ENCODE measurements around the gene PPARA. TPM values are rescaled to one million over a fixed set of nuclear protein-coding genes. Genes with fewer than 3 reads are reported as not detected.
A peak's percentile ranks its signal among the peaks of the same experiment; 100 is the strongest.
"Not testable (repeated sequence)": the region's sequence is repeated elsewhere in the genome, so short reads cannot be mapped to it uniquely, and the experiment has no call there.

Gene PPARA
- total RNA-seq, 1 experiment from 2014 or later: 10.7 TPM

DNA sequence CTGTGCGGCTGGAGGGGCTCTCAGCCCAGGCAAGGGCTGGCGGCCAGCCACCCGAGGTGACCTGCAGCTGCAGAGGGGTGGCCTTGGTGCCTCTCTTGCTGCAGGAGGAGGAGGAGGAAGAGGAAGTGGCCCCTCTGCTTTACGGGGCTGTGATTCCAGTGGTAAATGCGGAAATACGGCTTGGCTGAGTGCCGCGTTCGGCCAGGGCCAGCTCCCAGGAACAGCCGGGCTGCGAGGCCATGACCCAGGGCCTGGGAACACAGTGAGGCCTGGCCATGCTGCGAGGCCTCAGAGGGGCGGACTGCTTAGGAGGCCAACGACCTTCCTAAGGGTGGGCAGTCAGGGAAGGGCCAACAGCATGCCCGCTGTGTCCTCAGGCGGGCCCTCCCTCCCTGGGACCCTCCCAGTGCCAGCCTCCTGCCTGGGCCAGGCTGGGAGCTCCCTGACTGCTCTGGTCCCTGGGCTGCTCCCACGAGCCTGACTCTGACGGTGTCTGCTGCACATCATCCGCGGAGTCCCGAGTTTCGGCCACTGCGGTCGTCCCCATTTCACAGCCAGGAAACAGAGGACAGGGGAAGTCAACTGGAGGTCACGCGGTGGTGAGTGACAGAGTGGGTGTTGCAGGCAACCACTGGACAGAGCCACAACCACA, 20.8 kb upstream of the PPARA start:
- TF ChIP-seq, protein P1, sequence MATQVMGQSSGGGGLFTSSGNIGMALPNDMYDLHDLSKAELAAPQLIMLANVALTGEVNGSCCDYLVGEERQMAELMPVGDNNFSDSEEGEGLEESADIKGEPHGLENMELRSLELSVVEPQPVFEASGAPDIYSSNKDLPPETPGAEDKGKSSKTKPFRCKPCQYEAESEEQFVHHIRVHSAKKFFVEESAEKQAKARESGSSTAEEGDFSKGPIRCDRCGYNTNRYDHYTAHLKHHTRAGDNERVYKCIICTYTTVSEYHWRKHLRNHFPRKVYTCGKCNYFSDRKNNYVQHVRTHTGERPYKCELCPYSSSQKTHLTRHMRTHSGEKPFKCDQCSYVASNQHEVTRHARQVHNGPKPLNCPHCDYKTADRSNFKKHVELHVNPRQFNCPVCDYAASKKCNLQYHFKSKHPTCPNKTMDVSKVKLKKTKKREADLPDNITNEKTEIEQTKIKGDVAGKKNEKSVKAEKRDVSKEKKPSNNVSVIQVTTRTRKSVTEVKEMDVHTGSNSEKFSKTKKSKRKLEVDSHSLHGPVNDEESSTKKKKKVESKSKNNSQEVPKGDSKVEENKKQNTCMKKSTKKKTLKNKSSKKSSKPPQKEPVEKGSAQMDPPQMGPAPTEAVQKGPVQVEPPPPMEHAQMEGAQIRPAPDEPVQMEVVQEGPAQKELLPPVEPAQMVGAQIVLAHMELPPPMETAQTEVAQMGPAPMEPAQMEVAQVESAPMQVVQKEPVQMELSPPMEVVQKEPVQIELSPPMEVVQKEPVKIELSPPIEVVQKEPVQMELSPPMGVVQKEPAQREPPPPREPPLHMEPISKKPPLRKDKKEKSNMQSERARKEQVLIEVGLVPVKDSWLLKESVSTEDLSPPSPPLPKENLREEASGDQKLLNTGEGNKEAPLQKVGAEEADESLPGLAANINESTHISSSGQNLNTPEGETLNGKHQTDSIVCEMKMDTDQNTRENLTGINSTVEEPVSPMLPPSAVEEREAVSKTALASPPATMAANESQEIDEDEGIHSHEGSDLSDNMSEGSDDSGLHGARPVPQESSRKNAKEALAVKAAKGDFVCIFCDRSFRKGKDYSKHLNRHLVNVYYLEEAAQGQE (IDR thresholded peaks at IDR 0.05; ENCODE audit: insufficient read depth in 1 of 2, low read depth in 2 of 2, low read length in 1 of 2): no peak
- TF ChIP-seq, protein P2, sequence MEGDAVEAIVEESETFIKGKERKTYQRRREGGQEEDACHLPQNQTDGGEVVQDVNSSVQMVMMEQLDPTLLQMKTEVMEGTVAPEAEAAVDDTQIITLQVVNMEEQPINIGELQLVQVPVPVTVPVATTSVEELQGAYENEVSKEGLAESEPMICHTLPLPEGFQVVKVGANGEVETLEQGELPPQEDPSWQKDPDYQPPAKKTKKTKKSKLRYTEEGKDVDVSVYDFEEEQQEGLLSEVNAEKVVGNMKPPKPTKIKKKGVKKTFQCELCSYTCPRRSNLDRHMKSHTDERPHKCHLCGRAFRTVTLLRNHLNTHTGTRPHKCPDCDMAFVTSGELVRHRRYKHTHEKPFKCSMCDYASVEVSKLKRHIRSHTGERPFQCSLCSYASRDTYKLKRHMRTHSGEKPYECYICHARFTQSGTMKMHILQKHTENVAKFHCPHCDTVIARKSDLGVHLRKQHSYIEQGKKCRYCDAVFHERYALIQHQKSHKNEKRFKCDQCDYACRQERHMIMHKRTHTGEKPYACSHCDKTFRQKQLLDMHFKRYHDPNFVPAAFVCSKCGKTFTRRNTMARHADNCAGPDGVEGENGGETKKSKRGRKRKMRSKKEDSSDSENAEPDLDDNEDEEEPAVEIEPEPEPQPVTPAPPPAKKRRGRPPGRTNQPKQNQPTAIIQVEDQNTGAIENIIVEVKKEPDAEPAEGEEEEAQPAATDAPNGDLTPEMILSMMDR (IDR thresholded peaks at IDR 0.05): no peak
- CTCF ChIA-PET: no interaction called here
- Histone ChIP-seq H3K27ac (ENCODE audit: low read length) (no peak overlapping the region), H3K4me3 (ENCODE audit: low read depth in 2 of 2, low read length in 2 of 2) (no peak overlapping the region), H3K9me3 (ENCODE audit: control insufficient read depth, insufficient read depth, low read depth, low read length) (no peaks in the 10 kb centered on the region), H3K4me1 (ENCODE audit: control insufficient read depth, insufficient read depth, low read length) (no peaks in the 10 kb centered on the region), H3K27me3 (ENCODE audit: control insufficient read depth, insufficient read depth, low read length) (no peaks in the 10 kb centered on the region), H3K36me3 (ENCODE audit: control insufficient read depth, insufficient read depth, low read length) (no peaks in the 10 kb centered on the region)
- in situ Hi-C loops (cut with HindIII; ENCODE audit: low pct_unique_long_range_greater_than_20kb, low sequenced_read_pairs): no loop called here
- intact Hi-C loops (cut with micrococcal nuclease; ENCODE audit: unreplicated experiment): no loop called here
- no peak for ATAC-seq
- no peak for DNase-seq (ENCODE audit: low read depth, low spot score)
- POLR2A ChIA-PET: no interaction called here
- no TSS peak for BruUV-seq (replicated peaks)

DNA sequence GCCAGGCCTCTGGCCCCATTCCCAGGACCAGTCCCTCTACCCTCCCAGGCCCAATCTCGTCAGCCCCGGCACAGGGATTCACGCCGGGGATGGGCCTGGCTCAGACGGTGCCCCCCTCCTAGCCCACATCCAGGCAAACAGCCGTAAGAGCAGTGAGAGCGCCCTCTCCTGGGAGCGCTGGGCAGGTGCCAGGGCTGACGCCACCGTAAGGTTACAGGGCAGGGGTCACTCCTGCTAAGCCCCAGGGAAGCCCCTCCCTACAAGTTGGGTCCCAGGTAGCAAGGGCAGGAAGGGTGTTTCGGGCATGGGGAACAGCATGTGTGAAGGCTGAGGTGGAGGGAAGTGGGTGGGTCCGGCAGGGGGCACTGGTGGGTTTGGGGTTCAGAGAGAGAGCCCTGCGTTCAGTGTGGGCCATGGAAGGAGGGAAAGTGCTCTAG, 19.2 kb upstream of the PPARA start:
- Histone ChIP-seq H3K27me3 (ENCODE audit: control insufficient read depth, insufficient read depth, low read length) (no peaks in the 10 kb centered on the region), H3K36me3 (ENCODE audit: control insufficient read depth, insufficient read depth, low read length) (no peaks in the 10 kb centered on the region), H3K4me1 (ENCODE audit: control insufficient read depth, insufficient read depth, low read length) (no peaks in the 10 kb centered on the region), H3K4me3 (ENCODE audit: low read depth in 2 of 2, low read length in 2 of 2) (no peak overlapping the region), H3K9me3 (ENCODE audit: control insufficient read depth, insufficient read depth, low read depth, low read length) (no peaks in the 10 kb centered on the region), H3K27ac (ENCODE audit: low read length) (no peak overlapping the region)
- ChIA-PET POLR2A (no interaction called here), CTCF (interaction anchor here (0.6 to 0.7 kb wide), 2 partner anchors 8 to 631 kb away, joined by 3 to 6 read pairs; no protein-coding TSS in a partner anchor)
- ATAC-seq: no peak
- intact Hi-C loops (cut with micrococcal nuclease; ENCODE audit: unreplicated experiment) (no loop called here), in situ Hi-C loops (cut with HindIII; ENCODE audit: low pct_unique_long_range_greater_than_20kb, low sequenced_read_pairs) (no loop called here)
- BruUV-seq (replicated peaks): no TSS peak
- no peak for DNase-seq (ENCODE audit: low read depth, low spot score)
- no peak for TF ChIP-seq POLR2AphosphoS5 (IDR thresholded peaks at IDR 0.05; ENCODE audit: low read depth, low read length)
- TF ChIP-seq, protein P2 (IDR thresholded peaks at IDR 0.05): peak; percentile 78
- no peak for TF ChIP-seq SIN3A (IDR thresholded peaks at IDR 0.05; ENCODE audit: borderline replicate concordance, insufficient read depth, low read depth, low read length)
- TF ChIP-seq, protein P1 (IDR thresholded peaks at IDR 0.05; ENCODE audit: insufficient read depth in 1 of 2, low read depth in 2 of 2, low read length in 1 of 2): no peak

DNA sequence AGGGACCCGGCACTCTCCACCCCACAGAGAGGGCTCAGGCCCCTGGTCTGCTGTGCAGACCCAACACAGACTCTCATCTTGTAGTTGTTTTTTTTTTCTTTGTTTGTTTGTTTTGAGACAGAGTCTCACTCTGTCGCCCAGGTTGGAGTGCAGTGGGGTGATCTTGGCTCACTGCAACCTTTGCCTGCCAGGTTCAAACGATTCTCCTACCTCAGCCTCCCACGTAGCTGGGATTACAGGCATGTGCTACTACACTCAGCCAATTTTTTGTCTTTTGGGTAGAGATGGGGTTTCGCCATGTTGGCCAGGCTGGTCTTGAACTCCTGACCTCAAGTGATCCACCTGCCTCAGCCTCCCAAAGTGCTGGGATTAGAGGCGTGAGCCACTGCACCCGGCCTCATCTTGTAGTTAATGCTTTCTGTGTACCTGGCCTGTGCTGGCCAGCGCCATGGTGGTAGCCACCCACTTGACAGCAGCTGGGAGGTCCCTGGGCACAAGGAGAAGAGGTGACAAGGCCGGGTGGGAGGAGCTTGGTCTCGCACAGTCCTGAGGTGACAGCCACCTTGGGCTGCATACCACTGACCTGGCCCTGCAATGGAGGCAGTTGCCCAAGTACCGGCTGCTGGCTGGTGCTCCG, 18.0 kb upstream of the PPARA start:
- intact Hi-C loops (cut with micrococcal nuclease; ENCODE audit: unreplicated experiment); H3K9me3 ChIP-seq (ENCODE audit: control insufficient read depth, insufficient read depth, low read depth, low read length); CTCF ChIA-PET; ATAC-seq; BruUV-seq (replicated peaks); DNase-seq (ENCODE audit: low read depth, low spot score); H3K27ac ChIP-seq (ENCODE audit: low read length); in situ Hi-C loops (cut with HindIII; ENCODE audit: low pct_unique_long_range_greater_than_20kb, low sequenced_read_pairs); H3K4me3 ChIP-seq (ENCODE audit: low read depth in 2 of 2, low read length in 2 of 2); H3K36me3 ChIP-seq (ENCODE audit: control insufficient read depth, insufficient read depth, low read length); H3K4me1 ChIP-seq (ENCODE audit: control insufficient read depth, insufficient read depth, low read length); H3K27me3 ChIP-seq (ENCODE audit: control insufficient read depth, insufficient read depth, low read length): not testable (repeated sequence)
- POLR2A ChIA-PET: interaction anchor here (0.7 kb wide), 1 partner anchor 146 kb away, joined by 3 read pairs; no protein-coding TSS in a partner anchor

All from Panc1 (cell line).